Left lung (tissue), 10 donors: ENCODE measurements around the gene ZNF581. TPM values are rescaled to one million over a fixed set of nuclear protein-coding genes. Genes with fewer than 3 reads are reported as not detected.
A peak's percentile ranks its signal among the peaks of the same experiment; 100 is the strongest.

ENCODE experiments used
- ATAC-seq: fragments of 200-7000 bp; cut with Tn5 transposase; one replicate; pipeline ENCODE4 v1.9.1; 2020; ENCODE audit warnings: moderate library complexity
- DNase-seq, 4 donors: peaks; one replicate each; pipeline ENCODE4 v3.0.0-alpha.2; 2013 to 2020
- H3K27ac ChIP-seq, 2 donors: fragments of 200-600 bp; sonication (generic) in 1 of 2; one replicate each; pipeline versions ENCODE4 v1.5.0 to v1.8.0; 2020 to 2021
- H3K27me3 ChIP-seq, 2 donors: fragments of 200-600 bp; sonication (generic) in 1 of 2; one replicate each; pipeline versions ENCODE4 v1.5.0 to v1.8.0; 2020 to 2021
- H3K36me3 ChIP-seq, 2 donors: fragments of 200-600 bp; sonication (generic) in 1 of 2; one replicate each; pipeline versions ENCODE4 v1.5.0 to v1.8.0; 2020 to 2021
- H3K4me1 ChIP-seq, 2 donors: fragments of 200-600 bp; one replicate each; pipeline ENCODE4 v1.8.0; 2021
- H3K4me3 ChIP-seq, 2 donors: fragments of 200-600 bp; sonication (generic) in 1 of 2; one replicate each; pipeline versions ENCODE4 v1.5.0 to v1.8.0; 2020 to 2021; ENCODE audit warnings: mild to moderate bottlenecking in 1 of 2
- H3K9me3 ChIP-seq, 2 donors: fragments of 200-600 bp; sonication (generic) in 1 of 2; one replicate each; pipeline versions ENCODE4 v1.5.0 to v1.8.0; 2020 to 2021
- intact Hi-C, 2 donors: fragments of 100-400 bp; cut with DNase I; formaldehyde crosslinking; loops; one replicate each; pipeline versions ENCODE4 v1.11.2 to v1.14.2; 2022
- polyA plus RNA-seq, 6 donors: library from polyadenylated mRNA; unstranded; fragments of 120-200 nt; gene quantifications; one replicate each; pipeline ENCODE4 v1.2.1, GENCODE V29; 2013; ENCODE audit not compliant: insufficient read length in 6 of 6
- total RNA-seq, 2 donors: library from RNA; stranded (reverse); fragmentation: NEBNext Ultra II Directional; extraction: Animal tissue kit (Norgen Biotek cat#: 25700); gene quantifications; one replicate each; pipeline ENCODE4 v1.2.1, GENCODE V29; 2021
- TF ChIP-seq, protein P1 (sequence below), 2 donors: fragments of 200-600 bp; sonication (generic) in 1 of 2; IDR thresholded peaks; one replicate each; pipeline versions ENCODE4 v1.5.0 to v1.8.0; 2021; ENCODE audit warnings: antibody characterized with exemption in 2 of 2
- donor health status: DM: no; HTN: yes; CAD: no.
- donor health status: DM: no; HTN: no; CAD: no.

ZNF581 gene
- total and polyA plus RNA-seq, 8 donors = 14.5 to 32.3 (median 27.2) TPM

DNA sequence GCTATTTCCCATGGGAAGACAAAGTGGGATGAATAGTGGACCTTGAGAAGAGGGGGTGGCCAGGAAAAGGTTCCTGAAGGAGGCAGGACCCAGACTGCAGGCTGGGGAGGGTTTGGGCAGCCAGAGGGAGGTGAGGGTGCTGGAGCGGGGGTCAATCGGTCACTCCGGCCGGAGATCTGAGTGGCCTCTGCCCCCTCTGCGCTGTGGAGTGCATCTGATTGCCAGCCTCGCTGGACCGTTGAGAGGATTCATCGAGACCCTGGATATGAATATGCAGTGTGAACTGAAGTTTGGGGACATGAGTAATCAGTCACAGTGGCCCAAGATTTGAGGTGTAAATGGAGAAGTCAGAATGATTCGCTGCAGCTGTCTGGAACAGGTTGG is 8.1 kb upstream of the ZNF581 start:
- H3K9me3 ChIP-seq = no peaks in the 10 kb centered on the region
- H3K4me1 ChIP-seq = peaks cover 14 to 60% of the 10 kb centered on the region in 2 donors
- H3K27ac ChIP-seq = peak overlapping the region; percentile 84 to 95
- H3K4me3 ChIP-seq = peak overlapping the region; percentile 76 to 87
- intact Hi-C loops = no loop called here
- ATAC-seq (no peak), DNase-seq (peak in 1 of 4 donors; percentile 70)
- TF ChIP-seq, protein P1, sequence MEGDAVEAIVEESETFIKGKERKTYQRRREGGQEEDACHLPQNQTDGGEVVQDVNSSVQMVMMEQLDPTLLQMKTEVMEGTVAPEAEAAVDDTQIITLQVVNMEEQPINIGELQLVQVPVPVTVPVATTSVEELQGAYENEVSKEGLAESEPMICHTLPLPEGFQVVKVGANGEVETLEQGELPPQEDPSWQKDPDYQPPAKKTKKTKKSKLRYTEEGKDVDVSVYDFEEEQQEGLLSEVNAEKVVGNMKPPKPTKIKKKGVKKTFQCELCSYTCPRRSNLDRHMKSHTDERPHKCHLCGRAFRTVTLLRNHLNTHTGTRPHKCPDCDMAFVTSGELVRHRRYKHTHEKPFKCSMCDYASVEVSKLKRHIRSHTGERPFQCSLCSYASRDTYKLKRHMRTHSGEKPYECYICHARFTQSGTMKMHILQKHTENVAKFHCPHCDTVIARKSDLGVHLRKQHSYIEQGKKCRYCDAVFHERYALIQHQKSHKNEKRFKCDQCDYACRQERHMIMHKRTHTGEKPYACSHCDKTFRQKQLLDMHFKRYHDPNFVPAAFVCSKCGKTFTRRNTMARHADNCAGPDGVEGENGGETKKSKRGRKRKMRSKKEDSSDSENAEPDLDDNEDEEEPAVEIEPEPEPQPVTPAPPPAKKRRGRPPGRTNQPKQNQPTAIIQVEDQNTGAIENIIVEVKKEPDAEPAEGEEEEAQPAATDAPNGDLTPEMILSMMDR (IDR thresholded peaks at IDR 0.05) = no peak
- no peaks in the 10 kb centered on the region for H3K27me3 ChIP-seq
- no peaks in the 10 kb centered on the region for H3K36me3 ChIP-seq

DNA sequence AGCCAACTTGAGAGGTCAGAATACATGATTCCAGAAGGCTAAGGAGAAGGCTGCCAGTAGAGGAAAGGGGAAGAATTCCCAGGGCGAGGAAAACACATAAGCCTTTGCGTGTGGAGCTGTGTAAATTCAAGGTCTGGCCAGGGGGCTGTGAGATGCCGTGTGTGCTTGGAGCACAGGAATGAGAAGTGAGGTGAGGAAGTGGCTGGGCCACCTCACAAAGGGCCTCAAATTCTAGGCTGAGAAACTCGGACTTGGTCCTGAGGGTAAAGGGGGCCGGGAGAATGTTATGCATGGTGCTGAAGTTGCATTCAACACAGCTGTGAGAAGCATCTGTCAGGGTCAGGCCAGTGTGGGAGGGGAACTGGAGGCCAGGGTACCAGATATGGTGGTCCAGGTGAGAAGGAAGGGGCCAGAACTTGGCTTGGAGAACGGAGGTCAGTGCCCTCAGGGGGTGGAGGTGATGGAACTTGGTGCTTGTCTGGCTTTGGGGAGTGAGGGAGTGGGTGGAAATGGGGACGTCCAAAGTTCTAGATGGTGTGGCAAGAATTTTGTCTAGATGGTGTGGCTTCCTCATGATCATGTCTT is 7.5 kb upstream of the ZNF581 start:
- Histone ChIP-seq H3K9me3 (no peaks in the 10 kb centered on the region), H3K27ac (peak overlapping the region in 1 of 2 donors; percentile 95), H3K4me3 (peak overlapping the region; percentile 76 to 87), H3K36me3 (no peaks in the 10 kb centered on the region), H3K4me1 (peaks cover 17 to 66% of the 10 kb centered on the region in 2 donors), H3K27me3 (no peaks in the 10 kb centered on the region)
- TF ChIP-seq, protein P1 (IDR thresholded peaks at IDR 0.05) = no peak
- intact Hi-C loops = no loop called here
- ATAC-seq (no peak), DNase-seq (peak in 1 of 4 donors; percentile 9)

DNA sequence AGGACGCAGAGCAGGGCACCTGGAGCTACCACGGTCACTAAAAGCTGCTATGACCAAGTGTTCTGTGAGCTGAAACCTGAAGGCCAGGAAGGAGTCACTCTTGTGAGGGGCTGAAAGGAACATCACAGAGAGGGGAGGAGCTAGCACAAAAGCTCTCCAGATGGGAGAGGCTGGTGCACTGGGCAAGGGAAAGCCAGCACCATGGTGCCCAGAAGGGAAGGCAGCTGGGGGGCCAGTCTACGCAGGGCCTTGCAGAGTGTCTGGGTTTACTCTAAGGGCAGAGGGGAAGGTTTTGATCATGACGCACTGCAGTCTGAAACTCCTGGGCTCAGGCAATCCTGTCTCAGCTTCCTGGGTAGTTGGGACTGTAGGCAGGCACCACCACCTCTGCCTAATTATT is 6.7 kb upstream of the ZNF581 start:
- Histone ChIP-seq H3K4me3 (no peak overlapping the region), H3K27me3 (peaks cover 0 to under 1% of the 10 kb centered on the region in 2 donors), H3K27ac (no peak overlapping the region), H3K4me1 (peaks cover 17 to 70% of the 10 kb centered on the region in 2 donors), H3K36me3 (no peaks in the 10 kb centered on the region), H3K9me3 (no peaks in the 10 kb centered on the region)
- intact Hi-C loops = no loop called here
- ATAC-seq = no peak
- TF ChIP-seq, protein P1 (IDR thresholded peaks at IDR 0.05) = no peak
- no peak for DNase-seq

GRCh38 chr19:55637534-55637933 is 5.9 kb upstream of the ZNF581 start:
- H3K36me3 ChIP-seq = no peaks in the 10 kb centered on the region
- intact Hi-C loops = no loop called here
- TF ChIP-seq, protein P1 (IDR thresholded peaks at IDR 0.05) = no peak
- DNase-seq (peak in 1 of 4 donors; percentile 57), ATAC-seq (no peak)
- no peak overlapping the region for H3K27ac ChIP-seq
- H3K9me3 ChIP-seq = no peaks in the 10 kb centered on the region
- peaks cover 0 to 8% of the 10 kb centered on the region in 2 donors for H3K27me3 ChIP-seq
- no peak overlapping the region for H3K4me3 ChIP-seq
- peaks cover 17 to 70% of the 10 kb centered on the region in 2 donors for H3K4me1 ChIP-seq

- TF ChIP-seq, protein P1 (IDR thresholded peaks at IDR 0.05) = peak in 1 of 2 donors; percentile 37
- H3K4me1 ChIP-seq = peaks cover 17 to 77% of the 10 kb centered on the region in 2 donors
- peaks cover 0 to 13% of the 10 kb centered on the region in 2 donors for H3K27me3 ChIP-seq
- DNase-seq (peak in 1 of 4 donors; percentile 41), ATAC-seq (no peak)
- H3K4me3 ChIP-seq = no peak overlapping the region
- no peak overlapping the region for H3K27ac ChIP-seq
- intact Hi-C loops = no loop called here
- H3K36me3 ChIP-seq = no peaks in the 10 kb centered on the region
- no peaks in the 10 kb centered on the region for H3K9me3 ChIP-seq
Measured at GRCh38 chr19:55638864-55639359, 4.5 kb upstream of the ZNF581 start.
